A549 (cell line): ENCODE results near the gene ARHGAP18. TPM values are rescaled to one million over a fixed set of nuclear protein-coding genes. Genes with fewer than 3 reads are reported as not detected.
A peak's percentile ranks its signal among the peaks of the same experiment; 100 is the strongest.

Source experiments
- ATAC-seq, 2 experiments: fragments of 200-7000 bp in 1 of 2; fragments of >200 bp in 1 of 2; cut with Nextera tagmentation in 1 of 2; cut with Tn5 transposase in 1 of 2; 3 replicates each; pipeline versions ENCODE4 v1.8.0 to v1.9.1; 2018 to 2020; ENCODE audit warnings: mild to moderate bottlenecking in 1 of 2, moderate library complexity in 1 of 2
- CTCF ChIA-PET: fragments of 300-600 bp; sonication (Branson Sonifier 250); formaldehyde crosslinking; extraction: SDS; loops from one replicate; lab custom pipeline; 2021; ENCODE audit warnings: antibody characterized with exemption, inconsistent platforms; lab: Yijun Ruan, JAX
- POLR2A ChIA-PET: fragments of 350-600 bp; formaldehyde crosslinking; extraction: SDS; loops from one replicate; lab custom pipeline; 2021; ENCODE audit warnings: antibody characterized with exemption, inconsistent platforms; lab: Yijun Ruan, JAX
- DNase-seq, 2 experiments: peaks; one replicate each; pipeline versions ENCODE4 v3.0.0 to v3.0.0-alpha.2; 2011 to 2016; ENCODE audit warnings: low read depth in 1 of 2, low spot score in 1 of 2
- FAIRE-seq: peaks from 2 replicates; lab custom pipeline; 2011; peaks lifted over from hg19 to GRCh38; lab: Jason Lieb, UNC
- H3K27ac ChIP-seq, 2 experiments: fragments of >200 bp; sonication (Bioruptor Twin); formaldehyde crosslinking; 3 replicates each; pipeline ENCODE4 v1.5.1; 2016 to 2017
- H3K4me1 ChIP-seq: fragments of >200 bp; sonication (Bioruptor Twin); formaldehyde crosslinking; 3 replicates; pipeline ENCODE4 v1.6.1; 2016
- H3K4me2 ChIP-seq: fragments of >200 bp; sonication (Bioruptor Twin); formaldehyde crosslinking; 3 replicates; pipeline ENCODE4 v1.6.1; 2016
- H3K4me3 ChIP-seq: fragments of >200 bp; sonication (Bioruptor Twin); formaldehyde crosslinking; 3 replicates; pipeline ENCODE4 v1.5.1; 2016
- H3K9me3 ChIP-seq: fragments of >200 bp; sonication (Bioruptor Twin); formaldehyde crosslinking; 3 replicates; pipeline ENCODE4 v1.6.1; 2016
- BCL3 ChIP-seq: fragments of >200 bp; sonication (Bioruptor Twin); formaldehyde crosslinking; IDR thresholded peaks from 3 replicates; pipeline ENCODE4 v1.6.1; 2016
- CBX2 ChIP-seq: fragments of 200-600 bp; sonication (generic); IDR thresholded peaks from 2 replicates; pipeline ENCODE4 v1.6.1; 2016; ENCODE audit warnings: low read depth, mild to moderate bottlenecking, borderline replicate concordance
- CHD2 ChIP-seq: fragments of 150-350 bp; IDR thresholded peaks from 2 replicates; pipeline ENCODE4 v1.6.1; 2014; ENCODE audit warnings: low read length; ENCODE audit not compliant: partially characterized antibody
- EHF ChIP-seq: fragments of 250-450 bp; sonication (Bioruptor Pico); IDR thresholded peaks from 2 replicates; pipeline ENCODE4 v1.5.0; 2020; ENCODE audit warnings: mild to moderate bottlenecking
- EP300 ChIP-seq, 2 experiments: fragments of >200 bp; sonication (Bioruptor Twin); formaldehyde crosslinking; IDR thresholded peaks; 2 replicates in 1 of 2; 3 replicates in 1 of 2; pipeline ENCODE4 v1.6.1; 2016 to 2017
- FOXS1 ChIP-seq: fragments of 250-450 bp; sonication (Bioruptor Pico); IDR thresholded peaks from 2 replicates; pipeline ENCODE4 v1.5.0; 2020; ENCODE audit warnings: mild to moderate bottlenecking, moderate library complexity
- HDAC2 ChIP-seq: fragments of 200-600 bp; sonication (generic); IDR thresholded peaks from 2 replicates; pipeline ENCODE4 v1.6.1; 2016
- HES2 ChIP-seq: fragments of >200 bp; sonication (Bioruptor Twin); formaldehyde crosslinking; IDR thresholded peaks from 2 replicates; pipeline ENCODE4 v1.6.1; 2016
- HMGXB4 ChIP-seq: fragments of 250-450 bp; sonication (Bioruptor Pico); IDR thresholded peaks from 2 replicates; pipeline ENCODE4 v1.5.0; 2021; ENCODE audit warnings: mild to moderate bottlenecking, moderate library complexity, borderline replicate concordance
- HOXA7 ChIP-seq: fragments of 250-450 bp; sonication (Bioruptor Pico); IDR thresholded peaks from 2 replicates; pipeline ENCODE4 v1.5.0; 2020; ENCODE audit warnings: mild to moderate bottlenecking, moderate library complexity
- KDM5A ChIP-seq: fragments of 200-600 bp; sonication (generic); IDR thresholded peaks from 2 replicates; pipeline ENCODE4 v1.6.1; 2016; ENCODE audit warnings: antibody characterized with exemption, mild to moderate bottlenecking
- RARB ChIP-seq: fragments of 250-450 bp; sonication (Bioruptor Pico); IDR thresholded peaks from 2 replicates; pipeline ENCODE4 v1.8.0; 2021; ENCODE audit warnings: mild to moderate bottlenecking, moderate library complexity
- RCOR1 ChIP-seq: fragments of 150-350 bp; IDR thresholded peaks from 2 replicates; pipeline ENCODE4 v1.6.1; 2014; ENCODE audit warnings: antibody characterized with exemption, low read length, low read depth
- RNF2 ChIP-seq: fragments of 200-600 bp; sonication (generic); IDR thresholded peaks from 2 replicates; pipeline ENCODE4 v1.6.1; 2016; ENCODE audit warnings: low read depth, mild to moderate bottlenecking, antibody characterized with exemption, moderate library complexity, borderline replicate concordance
- USF2 ChIP-seq: fragments of 450-650 bp; IDR thresholded peaks from 2 replicates; pipeline ENCODE4 v1.6.1; 2014; ENCODE audit warnings: antibody characterized with exemption
- ZC3H11A ChIP-seq: fragments of 450-650 bp; IDR thresholded peaks from 2 replicates; pipeline ENCODE4 v1.6.1; 2014; ENCODE audit warnings: antibody characterized with exemption, mild to moderate bottlenecking
- WGBS: methylation state at CpG from one replicate; pipeline ENCODE4 v1.1.6; 2017; ENCODE audit errors: missing lambda C conversion rate; 5-methylcytosine and 5-hydroxymethylcytosine counted together
- polyA plus RNA-seq, 4 experiments: library from polyadenylated mRNA; depleted of rRNA in 3 of 4; stranded (reverse); fragments of >200 nt; fragmentation: RNase III in 1 of 4; extraction: RNeasy Plus Mini Kit Qiagen cat#74134 plus additional on column Dnase treatment in 1 of 4; gene quantifications; 2 replicates in 3 of 4; 3 replicates in 1 of 4; pipeline ENCODE4 v1.2.3, GENCODE V29; 2011 to 2017
- TF ChIP-seq, protein P1 (sequence below): IDR thresholded peaks from 2 replicates; pipeline ENCODE4 v1.6.1; 2012
- TF ChIP-seq, protein P2 (sequence below): fragments of 250-450 bp; sonication (Bioruptor Pico); IDR thresholded peaks from 2 replicates; pipeline ENCODE4 v1.5.0; 2020; ENCODE audit warnings: low read depth, mild to moderate bottlenecking, moderate library complexity
- TF ChIP-seq, protein P3 (sequence below): fragments of >200 bp; sonication (Bioruptor Twin); formaldehyde crosslinking; IDR thresholded peaks from 3 replicates; pipeline ENCODE4 v1.5.1; 2016

The ARHGAP18 gene
- polyA plus RNA-seq, 2 of the 4 experiments (the other 2 are of a cell fraction) = 11.2 to 16.7 TPM

GRCh38 chr6:129681913-129682205 is 28.1 kb downstream of the ARHGAP18 start (continued):
- TF ChIP-seq CBX2 = no peak

DNA sequence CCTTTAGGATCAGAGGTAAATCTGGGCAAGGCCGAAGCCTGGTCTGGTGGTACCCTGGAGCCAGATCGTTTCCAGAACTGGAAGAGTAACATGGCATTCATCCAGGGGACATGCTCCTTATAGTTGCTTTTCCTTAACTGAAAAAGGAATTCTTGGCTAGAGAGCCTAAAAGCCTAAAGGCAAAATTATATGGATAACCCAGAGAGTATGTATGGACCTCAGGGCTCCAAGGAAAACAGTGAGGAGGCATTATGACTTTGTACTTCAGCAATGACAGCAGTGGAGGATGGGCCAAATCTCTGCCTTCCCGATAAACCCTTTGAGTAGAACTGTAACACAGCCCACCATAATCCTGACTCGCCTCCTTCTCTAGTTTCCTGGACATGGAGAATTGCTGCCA is 29.3 kb downstream of the ARHGAP18 start:
- peak overlapping the region; percentile 59 to 85 for H3K27ac ChIP-seq
- FAIRE-seq (no peak), ATAC-seq (no peak), DNase-seq (no peak)
- H3K4me2 ChIP-seq = no peak overlapping the region; the same call in 2 of the 3 replicates
- ChIA-PET POLR2A (no interaction called here), CTCF (interaction anchor here (1.1 to 2.9 kb wide), 2 partner anchors 50 to 83 kb away, joined by 4 to 8 read pairs; no protein-coding TSS in a partner anchor)
- TF ChIP-seq KDM5A = no peak
- TF ChIP-seq HMGXB4 (CRISPR knock-in tag) = no peak
- TF ChIP-seq CHD2 = no peak
- TF ChIP-seq, protein P1, sequence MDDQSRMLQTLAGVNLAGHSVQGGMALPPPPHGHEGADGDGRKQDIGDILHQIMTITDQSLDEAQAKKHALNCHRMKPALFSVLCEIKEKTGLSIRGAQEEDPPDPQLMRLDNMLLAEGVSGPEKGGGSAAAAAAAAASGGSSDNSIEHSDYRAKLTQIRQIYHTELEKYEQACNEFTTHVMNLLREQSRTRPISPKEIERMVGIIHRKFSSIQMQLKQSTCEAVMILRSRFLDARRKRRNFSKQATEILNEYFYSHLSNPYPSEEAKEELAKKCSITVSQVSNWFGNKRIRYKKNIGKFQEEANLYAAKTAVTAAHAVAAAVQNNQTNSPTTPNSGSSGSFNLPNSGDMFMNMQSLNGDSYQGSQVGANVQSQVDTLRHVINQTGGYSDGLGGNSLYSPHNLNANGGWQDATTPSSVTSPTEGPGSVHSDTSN = no peak
- TF ChIP-seq, protein P2, sequence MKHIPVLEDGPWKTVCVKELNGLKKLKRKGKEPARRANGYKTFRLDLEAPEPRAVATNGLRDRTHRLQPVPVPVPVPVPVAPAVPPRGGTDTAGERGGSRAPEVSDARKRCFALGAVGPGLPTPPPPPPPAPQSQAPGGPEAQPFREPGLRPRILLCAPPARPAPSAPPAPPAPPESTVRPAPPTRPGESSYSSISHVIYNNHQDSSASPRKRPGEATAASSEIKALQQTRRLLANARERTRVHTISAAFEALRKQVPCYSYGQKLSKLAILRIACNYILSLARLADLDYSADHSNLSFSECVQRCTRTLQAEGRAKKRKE (CRISPR knock-in tag) = no peak
- TF ChIP-seq HDAC2 = no peak
- no peak for TF ChIP-seq FOXS1 (CRISPR knock-in tag)
- no peak for TF ChIP-seq BCL3
- no peak for TF ChIP-seq USF2
- no peak for TF ChIP-seq RCOR1
- TF ChIP-seq RARB (CRISPR knock-in tag) = no peak
- no peaks in the 10 kb centered on the region for H3K9me3 ChIP-seq
- H3K4me3 ChIP-seq = no peak overlapping the region
- 78% methylated on average over 4 of the region's 4 CpGs for WGBS
- H3K4me1 ChIP-seq = peaks cover 66% of the 10 kb centered on the region

DNA sequence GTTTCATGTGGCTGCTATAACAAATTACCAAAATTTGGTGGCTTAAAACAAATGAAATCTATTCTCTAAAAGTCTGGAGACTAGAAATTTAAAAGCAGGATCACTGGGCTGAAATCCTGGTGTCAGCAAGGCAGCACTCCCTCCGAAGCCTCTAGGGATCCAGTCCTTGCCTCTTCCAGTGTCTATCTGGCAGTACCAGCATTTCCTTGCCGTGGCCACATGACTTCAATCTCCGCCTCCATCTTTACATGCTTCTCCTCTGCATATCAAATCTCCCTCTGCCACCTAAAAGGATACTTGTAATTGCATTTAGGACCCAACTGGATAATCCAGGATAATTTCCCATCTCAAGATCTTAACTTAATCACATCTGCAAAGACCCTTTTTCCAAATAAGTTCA is 30.2 kb downstream of the ARHGAP18 start:
- WGBS = 47% methylated on average over 3 of the region's 3 CpGs
- CTCF ChIA-PET = interaction anchor here (2.9 kb wide), 1 partner anchor 82 kb away, joined by 8 read pairs; no protein-coding TSS in a partner anchor
- H3K9me3 ChIP-seq = no peaks in the 10 kb centered on the region
- peaks cover 57% of the 10 kb centered on the region for H3K4me1 ChIP-seq
- peak; percentile 57 to 78; a peak in 4 of 6 replicates for ATAC-seq
- TF ChIP-seq RNF2 = no peak
- no peak for TF ChIP-seq BCL3
- TF ChIP-seq EP300 (IDR thresholded peaks at IDR 0.05) = no peak
- no peak for TF ChIP-seq ZC3H11A
- TF ChIP-seq HOXA7 (CRISPR knock-in tag) = no peak
- TF ChIP-seq KDM5A = no peak
- no peak for TF ChIP-seq HES2
- TF ChIP-seq EHF (CRISPR knock-in tag) = no peak
- TF ChIP-seq, protein P3, sequence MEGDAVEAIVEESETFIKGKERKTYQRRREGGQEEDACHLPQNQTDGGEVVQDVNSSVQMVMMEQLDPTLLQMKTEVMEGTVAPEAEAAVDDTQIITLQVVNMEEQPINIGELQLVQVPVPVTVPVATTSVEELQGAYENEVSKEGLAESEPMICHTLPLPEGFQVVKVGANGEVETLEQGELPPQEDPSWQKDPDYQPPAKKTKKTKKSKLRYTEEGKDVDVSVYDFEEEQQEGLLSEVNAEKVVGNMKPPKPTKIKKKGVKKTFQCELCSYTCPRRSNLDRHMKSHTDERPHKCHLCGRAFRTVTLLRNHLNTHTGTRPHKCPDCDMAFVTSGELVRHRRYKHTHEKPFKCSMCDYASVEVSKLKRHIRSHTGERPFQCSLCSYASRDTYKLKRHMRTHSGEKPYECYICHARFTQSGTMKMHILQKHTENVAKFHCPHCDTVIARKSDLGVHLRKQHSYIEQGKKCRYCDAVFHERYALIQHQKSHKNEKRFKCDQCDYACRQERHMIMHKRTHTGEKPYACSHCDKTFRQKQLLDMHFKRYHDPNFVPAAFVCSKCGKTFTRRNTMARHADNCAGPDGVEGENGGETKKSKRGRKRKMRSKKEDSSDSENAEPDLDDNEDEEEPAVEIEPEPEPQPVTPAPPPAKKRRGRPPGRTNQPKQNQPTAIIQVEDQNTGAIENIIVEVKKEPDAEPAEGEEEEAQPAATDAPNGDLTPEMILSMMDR = no peak
- no peak for TF ChIP-seq RCOR1
- TF ChIP-seq, all 56 proteins: peak for 0
- H3K4me3 ChIP-seq = no peak overlapping the region
- H3K27ac ChIP-seq = peak overlapping the region; percentile 59 to 85
- POLR2A ChIA-PET = no interaction called here
- DNase-seq = peak in 1 of 2 experiments; percentile 42
- H3K4me2 ChIP-seq = peak overlapping the region; percentile 58
- FAIRE-seq = no peak
